DND-41 (cell line): ENCODE results near the gene ADM5.
A peak's percentile ranks its signal among the peaks of the same experiment; 100 is the strongest.

Experiments
- ATAC-seq: fragments of 200-7000 bp; cut with Tn5 transposase; 3 replicates; pipeline ENCODE4 v1.9.1; 2021; ENCODE audit warnings: low read depth; ENCODE audit not compliant: insufficient read depth
- DNase-seq: peaks from one replicate; pipeline ENCODE4 v3.0.0-alpha.2; 2020
- H2AFZ ChIP-seq: 2 replicates; pipeline ENCODE4 v1.6.0; 2012; ENCODE audit warnings: low read depth, low read length
- H3K27ac ChIP-seq: 2 replicates; pipeline ENCODE4 v1.5.1; 2012; ENCODE audit warnings: low read length, inconsistent platforms
- H3K27me3 ChIP-seq: fragments of 200-600 bp; sonication (generic); 2 replicates; pipeline ENCODE4 v1.6.0; 2012; ENCODE audit warnings: low read length, mild to moderate bottlenecking, inconsistent platforms; ENCODE audit not compliant: insufficient read depth, poor library complexity
- H3K36me3 ChIP-seq: 2 replicates; pipeline ENCODE4 v1.5.1; 2012; ENCODE audit warnings: low read length, inconsistent platforms; ENCODE audit not compliant: insufficient read depth
- H3K4me1 ChIP-seq: 2 replicates; pipeline ENCODE4 v1.5.1; 2012; ENCODE audit warnings: mild to moderate bottlenecking, low read length; ENCODE audit not compliant: insufficient read depth
- H3K4me2 ChIP-seq: 2 replicates; pipeline ENCODE4 v1.6.0; 2012; ENCODE audit warnings: mild to moderate bottlenecking, moderate library complexity, low read length, inconsistent platforms; ENCODE audit not compliant: insufficient read depth
- H3K4me3 ChIP-seq, 2 experiments: fragments of 200-600 bp in 1 of 2; shearing (Covaris generic) in 1 of 2; 2 replicates each; pipeline ENCODE4 v1.5.1; 2012 to 2016; ENCODE audit warnings: inconsistent platforms in 2 of 2, low read length in 2 of 2, mild to moderate bottlenecking in 2 of 2, low read depth in 1 of 2, moderate library complexity in 1 of 2
- H3K79me2 ChIP-seq: 2 replicates; pipeline ENCODE4 v1.6.0; 2012; ENCODE audit warnings: low read length, inconsistent platforms; ENCODE audit not compliant: insufficient read depth
- H3K9ac ChIP-seq: 2 replicates; pipeline ENCODE4 v1.6.0; 2012; ENCODE audit warnings: low read depth, mild to moderate bottlenecking, inconsistent platforms, low read length, moderate library complexity
- H3K9me3 ChIP-seq: 2 replicates; pipeline ENCODE4 v1.5.1; 2012; ENCODE audit warnings: low read length, moderate library complexity, mild to moderate bottlenecking, inconsistent platforms; ENCODE audit not compliant: insufficient read depth, severe bottlenecking
- H4K20me1 ChIP-seq: 2 replicates; pipeline ENCODE4 v1.6.0; 2012; ENCODE audit warnings: low read length; ENCODE audit not compliant: insufficient read depth
- EZH2 ChIP-seq: IDR thresholded peaks from 3 replicates; pipeline ENCODE4 v1.6.1; 2012; ENCODE audit warnings: borderline replicate concordance, low read depth, mild to moderate bottlenecking, moderate library complexity, low read length, inconsistent platforms; ENCODE audit not compliant: severe bottlenecking
- TF ChIP-seq, protein P1 (sequence below): IDR thresholded peaks from 2 replicates; pipeline ENCODE4 v1.5.1; 2012; ENCODE audit warnings: borderline replicate concordance, low read length, moderate library complexity, mild to moderate bottlenecking; ENCODE audit not compliant: poor library complexity, severe bottlenecking; ENCODE audit errors: extremely low read depth

Gene ADM5

DNA sequence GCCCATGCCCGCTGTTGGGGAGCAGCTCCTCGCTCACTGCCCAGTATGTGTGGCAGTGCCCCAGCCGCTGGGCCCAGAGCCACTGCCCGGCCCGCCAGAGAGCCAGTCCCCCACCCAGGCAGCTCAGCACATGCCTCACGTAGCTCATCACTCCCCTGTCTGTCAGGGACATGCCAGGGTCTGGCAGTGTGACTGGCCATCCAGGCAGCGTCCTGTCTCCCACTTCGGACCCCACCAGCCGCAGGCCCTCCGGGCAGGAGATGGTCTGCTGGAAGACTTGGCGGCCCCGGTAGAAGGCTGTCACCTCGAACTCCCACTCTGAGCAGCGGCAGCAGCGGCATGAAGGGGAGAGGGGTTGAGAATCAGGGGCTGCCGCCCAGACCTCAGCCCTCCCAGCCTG, 27.4 kb upstream of the ADM5 start:
- peaks cover 64% of the 10 kb centered on the region for H3K36me3 ChIP-seq
- ATAC-seq (no peak), DNase-seq (no peak)
- H3K9me3 ChIP-seq: no peaks in the 10 kb centered on the region
- H2AFZ ChIP-seq: no peak overlapping the region
- H3K27ac ChIP-seq: no peak overlapping the region
- no peaks in the 10 kb centered on the region for H3K27me3 ChIP-seq
- H3K9ac ChIP-seq: no peak overlapping the region
- peaks cover 46% of the 10 kb centered on the region for H4K20me1 ChIP-seq
- H3K79me2 ChIP-seq: peaks cover 47% of the 10 kb centered on the region
- H3K4me2 ChIP-seq: no peak overlapping the region
- H3K4me3 ChIP-seq: no peak overlapping the region
- H3K4me1 ChIP-seq: peaks cover 27% of the 10 kb centered on the region
- TF ChIP-seq, protein P1, sequence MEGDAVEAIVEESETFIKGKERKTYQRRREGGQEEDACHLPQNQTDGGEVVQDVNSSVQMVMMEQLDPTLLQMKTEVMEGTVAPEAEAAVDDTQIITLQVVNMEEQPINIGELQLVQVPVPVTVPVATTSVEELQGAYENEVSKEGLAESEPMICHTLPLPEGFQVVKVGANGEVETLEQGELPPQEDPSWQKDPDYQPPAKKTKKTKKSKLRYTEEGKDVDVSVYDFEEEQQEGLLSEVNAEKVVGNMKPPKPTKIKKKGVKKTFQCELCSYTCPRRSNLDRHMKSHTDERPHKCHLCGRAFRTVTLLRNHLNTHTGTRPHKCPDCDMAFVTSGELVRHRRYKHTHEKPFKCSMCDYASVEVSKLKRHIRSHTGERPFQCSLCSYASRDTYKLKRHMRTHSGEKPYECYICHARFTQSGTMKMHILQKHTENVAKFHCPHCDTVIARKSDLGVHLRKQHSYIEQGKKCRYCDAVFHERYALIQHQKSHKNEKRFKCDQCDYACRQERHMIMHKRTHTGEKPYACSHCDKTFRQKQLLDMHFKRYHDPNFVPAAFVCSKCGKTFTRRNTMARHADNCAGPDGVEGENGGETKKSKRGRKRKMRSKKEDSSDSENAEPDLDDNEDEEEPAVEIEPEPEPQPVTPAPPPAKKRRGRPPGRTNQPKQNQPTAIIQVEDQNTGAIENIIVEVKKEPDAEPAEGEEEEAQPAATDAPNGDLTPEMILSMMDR: no peak
- TF ChIP-seq EZH2: no peak

DNA sequence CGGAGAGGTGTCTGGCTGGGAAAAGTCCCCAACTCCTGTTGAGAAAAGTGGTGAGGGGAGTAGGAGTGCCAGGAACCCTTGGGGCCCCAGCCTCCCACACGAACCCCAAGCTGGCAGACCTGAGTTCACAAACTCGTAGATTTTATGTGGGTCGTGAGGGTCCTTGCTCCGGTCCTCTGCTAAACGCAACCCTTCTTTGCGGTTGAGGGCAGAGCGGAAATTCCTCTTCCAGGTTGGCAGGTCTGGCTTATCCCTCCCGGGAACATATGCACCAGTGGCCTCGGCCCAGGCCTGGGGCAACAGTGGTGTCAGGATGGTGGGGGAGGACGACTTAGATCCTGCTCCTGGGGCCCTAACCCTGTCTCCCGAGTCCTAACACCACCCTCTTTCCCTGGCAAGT, 26.2 kb upstream of the ADM5 start:
- H3K79me2 ChIP-seq: peaks cover 56% of the 10 kb centered on the region
- no peak overlapping the region for H2AFZ ChIP-seq
- DNase-seq (no peak), ATAC-seq (no peak)
- peaks cover 46% of the 10 kb centered on the region for H4K20me1 ChIP-seq
- TF ChIP-seq, protein P1: no peak
- TF ChIP-seq EZH2: no peak
- H3K9ac ChIP-seq: peak overlapping the region; percentile 72
- peak overlapping the region; percentile 94 for H3K4me2 ChIP-seq
- no peaks in the 10 kb centered on the region for H3K27me3 ChIP-seq
- peak overlapping the region in 1 of 2 experiments; percentile 81; a peak in 2 of 4 replicates for H3K4me3 ChIP-seq
- no peaks in the 10 kb centered on the region for H3K9me3 ChIP-seq
- peaks cover 59% of the 10 kb centered on the region for H3K36me3 ChIP-seq
- peaks cover 36% of the 10 kb centered on the region for H3K4me1 ChIP-seq
- H3K27ac ChIP-seq: no peak overlapping the region; the same call in 1 of the 2 replicates

DNA sequence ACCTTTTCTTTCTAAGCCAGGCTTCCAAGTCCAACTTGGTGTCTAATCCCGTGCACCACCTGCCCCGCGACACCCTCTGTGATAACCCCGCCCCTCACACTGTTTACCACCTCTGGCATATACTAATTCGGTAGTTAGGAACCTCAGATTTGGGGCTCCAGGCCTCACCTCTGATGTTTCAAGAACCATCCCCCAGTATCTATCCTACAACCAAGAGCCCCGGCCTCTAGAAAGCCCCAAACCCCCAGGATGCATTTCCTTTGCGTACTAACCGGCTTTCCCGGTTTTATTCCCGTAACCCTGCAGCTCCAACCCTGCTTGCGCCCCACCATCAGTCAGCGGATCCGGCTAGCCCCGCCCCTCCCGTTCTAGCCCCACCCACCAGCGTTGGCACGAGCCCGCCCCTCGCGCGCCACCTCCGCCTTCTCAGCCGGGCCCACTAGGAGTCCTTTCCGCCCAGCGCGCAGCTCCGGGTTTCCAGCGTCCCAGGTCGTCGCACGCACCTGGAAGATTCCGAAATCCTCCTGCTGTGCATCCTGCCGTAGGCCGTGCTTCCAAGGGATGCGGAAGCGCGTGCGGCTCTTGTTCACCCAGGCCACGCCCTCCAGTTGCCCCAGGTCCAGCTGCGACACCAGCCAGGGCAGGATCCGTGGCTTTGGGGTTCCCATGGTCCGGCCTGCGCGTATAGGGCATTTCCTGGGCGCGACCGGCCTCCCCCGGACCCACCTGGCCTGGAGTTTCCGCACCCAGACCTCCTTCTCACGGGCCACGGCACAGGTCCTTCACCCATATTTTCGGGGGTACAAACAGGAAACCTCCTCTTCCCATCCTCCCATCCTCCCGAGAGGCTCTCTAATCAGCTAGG, 25.0 kb upstream of the ADM5 start:
- Histone ChIP-seq H3K9ac (peak overlapping the region; percentile 72), H3K4me3 (peak overlapping the region; percentile 53 to 81), H3K27ac (peak overlapping the region; percentile 76), H2AFZ (peak overlapping the region; percentile 72), H3K27me3 (no peaks in the 10 kb centered on the region), H3K79me2 (peaks cover 56% of the 10 kb centered on the region), H3K4me1 (peaks cover 36% of the 10 kb centered on the region), H3K4me2 (peak overlapping the region; percentile 94), H4K20me1 (peaks cover 36% of the 10 kb centered on the region), H3K9me3 (no peaks in the 10 kb centered on the region), H3K36me3 (peaks cover 53% of the 10 kb centered on the region)
- TF ChIP-seq, protein P1: peak; percentile 23
- TF ChIP-seq EZH2: no peak
- ATAC-seq (peak; percentile 70), DNase-seq (peak; percentile 91)
